ENCODE results near the gene TBX1.

GRCh38 chr22:19798891-19799293, 38.3 kb downstream of the TBX1 start:
- TF ChIP-seq CTCF (IDR thresholded peaks at IDR 0.05) (no peak), POLR2A (IDR thresholded peaks at IDR 0.05) (no peak), POLR2AphosphoS5 (IDR thresholded peaks at IDR 0.05) (no peak)

All from prostate gland (tissue), 2 donors.